ENCODE results near the gene MPST.

MPST gene

DNA sequence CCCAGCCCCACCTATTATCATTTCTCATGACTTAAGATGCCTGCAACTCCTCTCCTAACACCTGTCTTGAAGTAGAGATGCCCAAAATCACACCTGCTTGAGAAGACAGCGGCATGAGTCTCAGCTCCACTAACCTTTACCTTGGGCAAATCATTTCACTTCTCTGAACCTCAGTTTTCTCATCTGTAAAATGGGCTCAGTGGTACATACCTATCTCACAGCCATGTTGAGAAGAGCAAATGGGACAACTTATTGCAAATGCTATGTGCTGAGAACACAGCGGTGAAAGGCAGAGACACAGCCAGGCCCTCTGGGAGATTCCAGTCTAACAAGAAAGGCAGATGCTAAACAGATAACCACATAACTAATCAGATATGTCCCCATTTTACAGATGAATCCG, 8.1 kb upstream of the MPST start:
- TF ChIP-seq, protein P1, sequence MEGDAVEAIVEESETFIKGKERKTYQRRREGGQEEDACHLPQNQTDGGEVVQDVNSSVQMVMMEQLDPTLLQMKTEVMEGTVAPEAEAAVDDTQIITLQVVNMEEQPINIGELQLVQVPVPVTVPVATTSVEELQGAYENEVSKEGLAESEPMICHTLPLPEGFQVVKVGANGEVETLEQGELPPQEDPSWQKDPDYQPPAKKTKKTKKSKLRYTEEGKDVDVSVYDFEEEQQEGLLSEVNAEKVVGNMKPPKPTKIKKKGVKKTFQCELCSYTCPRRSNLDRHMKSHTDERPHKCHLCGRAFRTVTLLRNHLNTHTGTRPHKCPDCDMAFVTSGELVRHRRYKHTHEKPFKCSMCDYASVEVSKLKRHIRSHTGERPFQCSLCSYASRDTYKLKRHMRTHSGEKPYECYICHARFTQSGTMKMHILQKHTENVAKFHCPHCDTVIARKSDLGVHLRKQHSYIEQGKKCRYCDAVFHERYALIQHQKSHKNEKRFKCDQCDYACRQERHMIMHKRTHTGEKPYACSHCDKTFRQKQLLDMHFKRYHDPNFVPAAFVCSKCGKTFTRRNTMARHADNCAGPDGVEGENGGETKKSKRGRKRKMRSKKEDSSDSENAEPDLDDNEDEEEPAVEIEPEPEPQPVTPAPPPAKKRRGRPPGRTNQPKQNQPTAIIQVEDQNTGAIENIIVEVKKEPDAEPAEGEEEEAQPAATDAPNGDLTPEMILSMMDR (IDR thresholded peaks at IDR 0.05; ENCODE audit: control insufficient read depth, insufficient read depth, low read depth, low read length, missing control alignments) = no peak
- no peak for DNase-seq (ENCODE audit: low read depth)
- H3K4me3 ChIP-seq (ENCODE audit: control insufficient read depth, low read depth, low read length) = no peak overlapping the region

DNA sequence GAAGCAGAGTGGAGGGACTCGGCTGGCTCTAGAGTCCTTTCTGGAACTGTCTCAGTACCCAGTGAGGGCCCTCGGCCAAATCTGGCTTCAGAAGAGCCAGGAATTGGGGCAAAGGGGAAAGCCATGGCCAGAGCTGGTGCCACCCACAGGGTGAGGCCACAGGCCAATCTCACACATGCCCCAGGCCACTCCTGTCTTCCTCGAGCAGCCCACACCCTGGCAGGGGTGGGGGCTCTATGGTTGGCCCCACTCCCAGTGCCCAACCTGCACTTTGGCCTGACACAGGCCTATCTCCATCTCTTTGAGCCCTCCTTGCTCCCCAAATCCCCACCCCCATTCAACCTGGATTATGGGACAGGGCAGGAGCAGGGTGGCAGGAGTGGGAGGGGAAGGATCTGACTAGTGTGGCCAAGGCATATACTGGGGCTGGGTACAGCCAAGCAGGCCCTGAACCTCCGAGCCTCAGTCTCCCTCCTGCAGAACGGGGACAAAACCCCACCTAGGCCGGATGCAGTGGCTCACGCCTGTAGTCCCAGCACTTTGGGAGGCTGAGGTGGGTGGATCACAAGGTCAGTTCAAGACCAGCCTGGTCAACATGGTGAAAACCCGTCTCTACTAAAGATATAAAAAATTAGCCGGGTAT, 7.2 kb upstream of the MPST start:
- TF ChIP-seq, protein P1 (IDR thresholded peaks at IDR 0.05; ENCODE audit: control insufficient read depth, insufficient read depth, low read depth, low read length, missing control alignments) = no peak
- DNase-seq (ENCODE audit: low read depth) = no peak
- H3K4me3 ChIP-seq (ENCODE audit: control insufficient read depth, low read depth, low read length) = no peak overlapping the region

DNA sequence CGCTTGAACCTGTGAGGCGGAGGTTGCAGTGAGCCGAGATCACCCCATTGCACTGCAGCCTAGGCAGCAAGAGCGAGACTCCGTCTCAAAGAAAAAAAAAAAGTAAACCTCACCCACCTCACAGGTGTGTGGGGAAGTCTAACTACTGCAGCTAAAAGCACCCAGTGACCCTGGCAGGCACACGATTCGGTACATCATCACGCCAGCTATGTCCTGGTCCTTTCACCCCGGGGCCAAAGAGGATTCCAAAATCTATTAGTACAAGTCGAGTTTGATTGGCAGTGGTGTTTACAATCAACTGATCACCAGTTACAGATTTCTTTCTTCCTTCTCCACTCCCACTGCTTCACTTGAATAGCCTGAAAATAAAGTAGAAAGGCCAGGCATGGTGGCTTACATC, 6.6 kb upstream of the MPST start:
- TF ChIP-seq, protein P1 (IDR thresholded peaks at IDR 0.05; ENCODE audit: control insufficient read depth, insufficient read depth, low read depth, low read length, missing control alignments) = no peak
- no peak overlapping the region for H3K4me3 ChIP-seq (ENCODE audit: control insufficient read depth, low read depth, low read length)
- no peak for DNase-seq (ENCODE audit: low read depth)

DNA sequence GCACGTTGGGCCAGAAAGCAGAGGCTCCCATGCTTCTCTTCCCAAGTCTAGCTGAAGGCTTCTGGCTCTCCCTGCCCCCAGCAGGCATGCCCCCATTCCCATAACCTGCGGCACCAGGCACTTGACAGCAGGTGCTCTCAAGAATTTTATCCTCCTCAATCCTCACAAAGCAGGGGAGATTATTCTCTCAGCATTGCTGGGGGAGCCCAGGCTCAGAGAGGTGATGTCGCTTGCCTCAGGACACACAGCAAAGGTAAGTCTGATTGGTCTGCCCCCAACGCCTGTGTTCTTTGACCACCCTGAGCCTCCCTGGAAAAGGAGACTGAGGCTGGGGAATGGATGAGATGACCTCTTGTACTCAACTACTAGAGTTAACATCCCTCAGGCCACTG, 5.1 kb upstream of the MPST start:
- H3K4me3 ChIP-seq (ENCODE audit: control insufficient read depth, low read depth, low read length) = no peak overlapping the region
- TF ChIP-seq, protein P1 (IDR thresholded peaks at IDR 0.05; ENCODE audit: control insufficient read depth, insufficient read depth, low read depth, low read length, missing control alignments) = no peak
- no peak for DNase-seq (ENCODE audit: low read depth)

DNA sequence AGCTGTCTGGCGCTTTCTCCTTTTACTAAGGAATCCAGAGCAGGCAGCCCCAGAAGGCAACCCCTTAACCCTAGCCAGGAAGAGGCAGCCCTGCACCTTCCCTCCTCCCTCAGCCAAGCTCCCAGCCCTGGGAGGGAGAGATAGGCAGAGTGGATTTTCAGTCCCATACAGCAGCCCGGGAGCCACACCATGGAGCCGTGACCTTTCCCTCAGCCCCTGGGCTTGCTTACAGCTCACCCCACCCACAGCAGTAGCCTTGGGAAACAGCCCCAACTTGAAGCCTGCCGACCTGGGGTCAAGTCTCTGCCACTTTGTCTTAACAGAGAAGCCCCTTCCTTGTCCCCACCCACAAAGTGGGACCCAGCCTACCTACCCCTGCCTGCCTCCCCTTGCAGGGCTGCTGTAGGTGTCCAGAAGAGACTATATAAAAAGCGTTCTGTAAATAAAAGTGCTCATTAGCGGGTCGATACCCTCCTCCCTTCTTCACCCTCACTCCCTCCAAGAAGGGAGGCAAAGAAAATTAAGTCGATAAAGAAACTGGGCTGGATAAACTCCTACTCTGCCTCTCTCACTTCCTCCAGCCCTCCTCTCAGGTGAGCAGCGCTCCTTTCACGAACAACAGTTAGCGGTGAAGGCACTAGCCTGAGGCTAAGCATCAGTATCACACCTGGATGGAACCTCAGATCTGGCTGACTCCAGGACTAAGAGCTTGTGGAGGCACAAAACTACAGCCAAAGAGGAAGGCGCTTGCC, 4.5 kb upstream of the MPST start:
- DNase-seq (ENCODE audit: low read depth) = no peak
- H3K4me3 ChIP-seq (ENCODE audit: control insufficient read depth, low read depth, low read length) = no peak overlapping the region
- TF ChIP-seq, protein P1 (IDR thresholded peaks at IDR 0.05; ENCODE audit: control insufficient read depth, insufficient read depth, low read depth, low read length, missing control alignments) = no peak

DNA sequence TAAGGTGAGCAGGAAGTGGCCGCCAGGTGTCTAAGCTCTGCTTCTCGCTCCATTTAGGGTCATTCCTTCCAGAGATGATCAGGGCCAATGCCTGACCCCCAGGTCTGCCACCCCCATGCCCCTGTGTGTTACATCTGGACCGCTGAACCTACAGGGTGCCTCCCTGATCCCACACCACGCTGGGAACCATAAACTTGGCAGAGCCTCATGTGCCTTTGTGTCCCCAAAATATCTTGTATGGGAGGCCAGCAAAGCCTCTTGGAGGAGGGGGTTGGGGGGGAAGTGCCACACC, 4.0 kb upstream of the MPST start:
- TF ChIP-seq, protein P1 (IDR thresholded peaks at IDR 0.05; ENCODE audit: control insufficient read depth, insufficient read depth, low read depth, low read length, missing control alignments) = no peak
- H3K4me3 ChIP-seq (ENCODE audit: control insufficient read depth, low read depth, low read length) = no peak overlapping the region
- no peak for DNase-seq (ENCODE audit: low read depth)

Measured in AG09309 (cell line).